SHP77 (cell line): ENCODE measurements around the gene OR10A7.
"Not testable (repeated sequence)": the region's sequence is repeated elsewhere in the genome, so short reads cannot be mapped to it uniquely, and the experiment has no call there.

ENCODE experiments used
- DNase-seq, 2 experiments: peaks; one replicate each; lab custom pipeline; 2025; lab: John Stamatoyannopoulos, UW

The OR10A7 gene

GRCh38 chr12:55220725-55221124, at the start of gene OR10A7:
Gene OR10A7, plus strand, starts transcription at chr12:55221025. Its CDS starts 0 bp downstream, at chr12:55221025.
- DNase-seq, result no peak

- no peak for DNase-seq
Measured at GRCh38 chr12:55171445-55171844, 49.4 kb upstream of the OR10A7 start.

- not testable (repeated sequence) for DNase-seq
Measured at GRCh38 chr12:55171846-55172245, 49.0 kb upstream of the OR10A7 start.

GRCh38 chr12:55172686-55173085, 48.1 kb upstream of the OR10A7 start:
- no peak for DNase-seq

- DNase-seq, result no peak
Measured at GRCh38 chr12:55173456-55173855, 47.4 kb upstream of the OR10A7 start.

- no peak for DNase-seq
Measured at GRCh38 chr12:55188573-55188972, 32.3 kb upstream of the OR10A7 start.

- DNase-seq, result peak; percentile 46 to 64
Measured at GRCh38 chr12:55188974-55189556, 31.8 kb upstream of the OR10A7 start.

- no peak for DNase-seq
Measured at GRCh38 chr12:55194382-55194781, 26.4 kb upstream of the OR10A7 start.

- DNase-seq, result no peak
Measured at GRCh38 chr12:55226523-55226922, 5.7 kb downstream of the OR10A7 start.

- no peak for DNase-seq
Measured at GRCh38 chr12:55227643-55228042, 6.8 kb downstream of the OR10A7 start.

GRCh38 chr12:55244309-55244708, 23.5 kb downstream of the OR10A7 start, which contains the start of gene OR6C74:
Gene OR6C74, plus strand, starts transcription at chr12:55244609. Its CDS starts 2,679 bp downstream, at chr12:55247288.
- no peak for DNase-seq

- no peak for DNase-seq
Measured at GRCh38 chr12:55246159-55246558, 25.3 kb downstream of the OR10A7 start.

GRCh38 chr12:55250944-55251343, 30.1 kb downstream of the OR10A7 start:
- DNase-seq, result no peak

GRCh38 chr12:55253281-55253680, 32.5 kb downstream of the OR10A7 start:
- DNase-seq, result no peak

GRCh38 chr12:55256831-55257230, 36.0 kb downstream of the OR10A7 start:
- DNase-seq, result no peak

- DNase-seq, result no peak
Measured at GRCh38 chr12:55258303-55258702, 37.5 kb downstream of the OR10A7 start.
